ENCODE data around the gene SLC6A19. TPM values are rescaled to one million over a fixed set of nuclear protein-coding genes. Genes with fewer than 3 reads are reported as not detected.

The SLC6A19 gene
- total and polyA plus RNA-seq, 9 donors: 0.08 to 1.5 TPM; not detected in 7

DNA sequence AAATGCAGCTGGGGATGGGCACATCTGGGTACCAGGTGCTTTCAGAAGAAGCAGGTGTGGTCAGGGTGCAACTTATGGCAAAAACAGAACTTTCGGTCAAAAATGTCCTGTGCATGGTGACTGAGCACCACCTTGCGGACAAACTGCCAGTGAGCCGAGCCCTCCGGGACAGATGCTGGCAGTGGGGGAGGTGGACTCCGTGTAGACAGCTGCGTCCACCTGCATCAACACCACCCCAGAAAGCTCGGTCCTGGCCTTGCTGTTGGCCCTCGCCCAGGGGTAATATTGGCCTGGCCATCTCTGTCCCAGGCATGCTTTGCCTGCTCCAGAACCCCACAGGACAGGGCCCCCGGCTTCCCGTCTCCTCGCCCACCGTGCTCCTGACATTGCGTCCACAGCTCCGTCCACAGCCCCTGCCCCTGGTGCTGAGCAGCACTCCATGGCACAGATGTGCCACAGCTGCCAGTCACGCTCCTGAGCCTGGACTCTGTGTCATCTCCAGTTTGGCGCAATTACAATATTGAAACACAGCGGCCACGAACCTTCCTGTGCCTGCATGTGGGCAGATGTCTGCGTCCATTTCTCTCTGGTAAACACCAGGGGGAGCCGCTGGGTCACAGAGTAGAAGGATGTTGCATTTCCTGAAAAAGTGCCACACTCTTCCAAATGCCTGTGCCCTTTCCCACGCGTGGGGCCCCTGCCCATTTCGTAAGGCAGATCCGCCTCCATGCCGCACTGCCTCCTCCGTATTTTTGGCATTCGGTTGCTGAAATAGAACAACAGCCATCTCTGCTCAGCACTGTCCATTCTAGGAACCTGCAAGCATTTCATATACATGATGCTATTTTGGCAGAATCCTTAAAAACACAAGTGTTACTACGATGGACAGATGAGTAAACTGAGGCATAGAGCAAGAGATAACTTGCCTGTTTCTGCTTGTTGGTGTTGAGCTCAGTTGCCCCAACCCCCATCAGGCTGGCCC lies 33.4 kb upstream of the SLC6A19 start:
- intact Hi-C loops (cut with DNase I): loop anchor here in 3 of 4 donors (1.0 to 10.0 kb wide), 5 partner anchors 139 to 493 kb away; no protein-coding TSS in a partner anchor
- H3K27ac ChIP-seq: no peak overlapping the region
- no peak overlapping the region for H3K4me3 ChIP-seq
- no peaks in the 10 kb centered on the region for H3K36me3 ChIP-seq
- TF ChIP-seq, protein P1, sequence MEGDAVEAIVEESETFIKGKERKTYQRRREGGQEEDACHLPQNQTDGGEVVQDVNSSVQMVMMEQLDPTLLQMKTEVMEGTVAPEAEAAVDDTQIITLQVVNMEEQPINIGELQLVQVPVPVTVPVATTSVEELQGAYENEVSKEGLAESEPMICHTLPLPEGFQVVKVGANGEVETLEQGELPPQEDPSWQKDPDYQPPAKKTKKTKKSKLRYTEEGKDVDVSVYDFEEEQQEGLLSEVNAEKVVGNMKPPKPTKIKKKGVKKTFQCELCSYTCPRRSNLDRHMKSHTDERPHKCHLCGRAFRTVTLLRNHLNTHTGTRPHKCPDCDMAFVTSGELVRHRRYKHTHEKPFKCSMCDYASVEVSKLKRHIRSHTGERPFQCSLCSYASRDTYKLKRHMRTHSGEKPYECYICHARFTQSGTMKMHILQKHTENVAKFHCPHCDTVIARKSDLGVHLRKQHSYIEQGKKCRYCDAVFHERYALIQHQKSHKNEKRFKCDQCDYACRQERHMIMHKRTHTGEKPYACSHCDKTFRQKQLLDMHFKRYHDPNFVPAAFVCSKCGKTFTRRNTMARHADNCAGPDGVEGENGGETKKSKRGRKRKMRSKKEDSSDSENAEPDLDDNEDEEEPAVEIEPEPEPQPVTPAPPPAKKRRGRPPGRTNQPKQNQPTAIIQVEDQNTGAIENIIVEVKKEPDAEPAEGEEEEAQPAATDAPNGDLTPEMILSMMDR (IDR thresholded peaks at IDR 0.05): peak; percentile 14 to 46 (median 46)
- TF ChIP-seq POLR2A (IDR thresholded peaks at IDR 0.05) (no peak), EP300 (IDR thresholded peaks at IDR 0.05) (no peak)
- peak; percentile 62 to 72 (median 70) for DNase-seq
- 3 to 8% (median 3%) methylated on average over 28 of the region's 28 CpGs for WGBS, 3 donors
- H3K9me3 ChIP-seq: no peaks in the 10 kb centered on the region
- H3K27me3 ChIP-seq: no peaks in the 10 kb centered on the region
- peaks cover 3% of the 10 kb centered on the region for H3K4me1 ChIP-seq (ENCODE audit: insufficient read depth)

DNA sequence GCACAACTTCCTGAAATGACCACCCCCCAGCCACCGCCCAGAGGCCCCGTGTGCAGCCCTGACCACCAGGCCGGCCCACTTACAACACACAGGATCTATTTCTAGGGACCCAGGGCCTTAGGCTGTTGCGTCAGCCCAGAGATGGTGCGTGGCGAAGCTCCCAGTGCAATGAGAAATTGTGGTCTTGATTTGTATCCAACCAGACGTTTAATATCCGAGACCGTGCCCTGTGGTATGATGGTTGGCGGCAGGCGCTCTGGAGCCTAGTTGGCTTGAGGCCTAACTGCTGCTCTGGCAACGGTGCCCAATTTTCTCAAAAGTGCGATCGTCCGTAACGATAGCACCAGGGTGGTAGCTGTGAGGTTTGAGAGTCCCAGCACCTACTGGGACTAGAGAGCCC lies 32.6 kb upstream of the SLC6A19 start:
- intact Hi-C loops (cut with DNase I): loop anchor here in 3 of 4 donors (1.0 to 10.0 kb wide), 4 partner anchors 139 to 494 kb away; no protein-coding TSS in a partner anchor

GRCh38 chr5:1169211-1170115 lies 31.9 kb upstream of the SLC6A19 start:
- DNase-seq: no peak
- Histone ChIP-seq H3K27ac (no peak overlapping the region), H3K9me3 (no peaks in the 10 kb centered on the region), H3K36me3 (no peaks in the 10 kb centered on the region), H3K4me1 (ENCODE audit: insufficient read depth) (peaks cover 3% of the 10 kb centered on the region), H3K27me3 (no peaks in the 10 kb centered on the region), H3K4me3 (no peak overlapping the region)
- no peak for TF ChIP-seq POLR2A (IDR thresholded peaks at IDR 0.05)
- no peak for TF ChIP-seq EP300 (IDR thresholded peaks at IDR 0.05)
- TF ChIP-seq, protein P1 (IDR thresholded peaks at IDR 0.05): no peak
- intact Hi-C loops (cut with DNase I): loop anchor here in 3 of 4 donors (5.0 to 10.0 kb wide), 3 partner anchors 138 to 495 kb away; no protein-coding TSS in a partner anchor
- 90 to 92% (median 91%) methylated on average over 33 of the region's 33 CpGs for WGBS, 3 donors

More for the DNA sequence above, 32.6 kb upstream of the SLC6A19 start:
- DNase-seq: no peak
- TF ChIP-seq EP300 (IDR thresholded peaks at IDR 0.05) (no peak), POLR2A (IDR thresholded peaks at IDR 0.05) (no peak)
- TF ChIP-seq, protein P1 (IDR thresholded peaks at IDR 0.05): no peak
- Histone ChIP-seq H3K36me3 (no peaks in the 10 kb centered on the region), H3K4me1 (ENCODE audit: insufficient read depth) (peaks cover 3% of the 10 kb centered on the region), H3K27ac (no peak overlapping the region), H3K4me3 (no peak overlapping the region), H3K27me3 (no peaks in the 10 kb centered on the region), H3K9me3 (no peaks in the 10 kb centered on the region)
- WGBS, 3 donors: 79 to 90% (median 81%) methylated on average over 16 of the region's 16 CpGs

DNA sequence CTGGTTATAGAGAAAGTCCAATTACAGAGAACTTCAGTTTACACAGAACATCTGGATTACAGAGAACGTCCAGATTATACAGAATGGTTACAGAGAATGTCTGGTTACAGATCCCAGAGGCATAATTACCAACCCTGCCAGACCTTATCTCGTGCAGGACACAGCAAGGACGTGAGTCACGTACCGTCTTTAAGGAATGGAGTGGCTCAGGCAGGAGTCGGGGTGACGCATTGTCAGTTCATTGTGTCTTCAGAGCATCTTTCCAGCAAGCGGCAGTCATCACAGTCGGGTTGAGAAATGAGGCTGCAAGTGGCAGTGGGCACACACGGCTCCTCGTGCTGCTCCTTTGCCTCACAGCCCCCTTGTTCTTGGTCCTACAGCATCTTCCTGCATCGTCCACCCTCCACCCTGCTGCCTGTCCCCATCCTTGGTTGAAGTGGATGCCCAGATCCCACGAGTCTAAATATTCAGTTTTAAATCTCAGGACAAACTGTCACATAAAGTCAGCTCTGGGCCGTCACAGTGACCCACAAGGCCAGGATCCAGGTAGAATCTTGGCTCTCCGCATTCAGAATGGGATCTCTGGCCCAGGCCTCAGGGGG lies 30.0 kb upstream of the SLC6A19 start:
- no peak for DNase-seq
- Histone ChIP-seq H3K27ac (no peak overlapping the region), H3K4me3 (no peak overlapping the region), H3K9me3 (no peaks in the 10 kb centered on the region), H3K36me3 (no peaks in the 10 kb centered on the region), H3K4me1 (ENCODE audit: insufficient read depth) (peaks cover 3% of the 10 kb centered on the region), H3K27me3 (no peaks in the 10 kb centered on the region)
- intact Hi-C loops (cut with DNase I): no loop called here
- 64 to 70% (median 69%) methylated on average over 15 of the region's 15 CpGs for WGBS, 3 donors
- TF ChIP-seq, protein P1 (IDR thresholded peaks at IDR 0.05): no peak
- TF ChIP-seq EP300 (IDR thresholded peaks at IDR 0.05) (no peak), POLR2A (IDR thresholded peaks at IDR 0.05) (no peak)
